HEK293T (cell line): ENCODE measurements around the gene DHX30.

Source experiments
- CTCF ChIA-PET: fragments of 350-600 bp; formaldehyde crosslinking; extraction: SDS; loops from one replicate; lab custom pipeline; 2021; ENCODE audit warnings: antibody characterized with exemption, inconsistent platforms; lab: Yijun Ruan, JAX
- POLR2A ChIA-PET: fragments of 350-600 bp; formaldehyde crosslinking; extraction: SDS; loops from one replicate; lab custom pipeline; 2020; ENCODE audit warnings: antibody characterized with exemption, inconsistent platforms; lab: Yijun Ruan, JAX
- DNase-seq: peaks from one replicate; pipeline ENCODE4 v3.0.0; 2012; ENCODE audit warnings: mixed read lengths; ENCODE audit errors: extremely low spot score
- ARNT ChIP-seq: fragments of 450-650 bp; IDR thresholded peaks from 2 replicates; pipeline ENCODE4 v1.6.1; 2017; ENCODE audit warnings: mild to moderate bottlenecking
- BHLHE40 ChIP-seq: fragments of 450-650 bp; IDR thresholded peaks from 2 replicates; pipeline ENCODE4 v1.6.1; 2016; ENCODE audit warnings: mild to moderate bottlenecking, moderate library complexity, borderline replicate concordance
- CTBP1 ChIP-seq: fragments of 450-650 bp; IDR thresholded peaks from 2 replicates; pipeline ENCODE4 v1.6.1; 2016; ENCODE audit warnings: borderline replicate concordance
- ELF4 ChIP-seq: fragments of 450-650 bp; IDR thresholded peaks from 2 replicates; pipeline ENCODE4 v1.6.1; 2017; ENCODE audit warnings: antibody characterized with exemption
- FOXA1 ChIP-seq: fragments of 450-650 bp; IDR thresholded peaks from 2 replicates; pipeline ENCODE4 v1.6.1; 2016; ENCODE audit warnings: mild to moderate bottlenecking
- FOXK2 ChIP-seq: fragments of 450-650 bp; IDR thresholded peaks from 2 replicates; pipeline ENCODE4 v1.6.1; 2016; ENCODE audit warnings: mild to moderate bottlenecking
- FOXM1 ChIP-seq: fragments of 450-650 bp; IDR thresholded peaks from 2 replicates; pipeline ENCODE4 v1.6.1; 2017; ENCODE audit warnings: mild to moderate bottlenecking, borderline replicate concordance
- HDGF ChIP-seq: fragments of 450-650 bp; IDR thresholded peaks from 2 replicates; pipeline ENCODE4 v1.6.1; 2017; ENCODE audit warnings: antibody characterized with exemption, borderline replicate concordance
- L3MBTL2 ChIP-seq: fragments of 450-650 bp; conservative IDR thresholded peaks from 2 replicates; pipeline ENCODE4 v1.6.1; 2016; ENCODE audit warnings: mild to moderate bottlenecking
- LEF1 ChIP-seq: fragments of 450-650 bp; IDR thresholded peaks from 2 replicates; pipeline ENCODE4 v1.6.1; 2017; ENCODE audit warnings: mild to moderate bottlenecking, borderline replicate concordance
- NFRKB ChIP-seq: fragments of 450-650 bp; IDR thresholded peaks from 2 replicates; pipeline ENCODE4 v1.6.1; 2016; ENCODE audit warnings: mild to moderate bottlenecking, moderate library complexity
- SP1 ChIP-seq: fragments of 450-650 bp; IDR thresholded peaks from 2 replicates; pipeline ENCODE4 v1.6.1; 2017
- SUZ12 ChIP-seq: fragments of 450-650 bp; IDR thresholded peaks from 2 replicates; pipeline ENCODE4 v1.6.1; 2016; ENCODE audit warnings: mild to moderate bottlenecking
- TARDBP ChIP-seq: fragments of 450-650 bp; IDR thresholded peaks from 2 replicates; pipeline ENCODE4 v1.6.1; 2016
- ZNF384 ChIP-seq: fragments of 450-650 bp; IDR thresholded peaks from 2 replicates; pipeline ENCODE4 v1.6.1; 2016
- TF ChIP-seq, protein P1 (sequence below): fragments of 450-650 bp; IDR thresholded peaks from 2 replicates; pipeline ENCODE4 v1.6.1; 2016

The DHX30 gene

GRCh38 chr3:47852604-47853602 lies 50.0 kb downstream of the DHX30 start:
- TF ChIP-seq FOXK2, result no peak
- no peak for TF ChIP-seq FOXA1
- TF ChIP-seq HDGF, result no peak
- TF ChIP-seq SP1, result no peak
- TF ChIP-seq, protein P1, sequence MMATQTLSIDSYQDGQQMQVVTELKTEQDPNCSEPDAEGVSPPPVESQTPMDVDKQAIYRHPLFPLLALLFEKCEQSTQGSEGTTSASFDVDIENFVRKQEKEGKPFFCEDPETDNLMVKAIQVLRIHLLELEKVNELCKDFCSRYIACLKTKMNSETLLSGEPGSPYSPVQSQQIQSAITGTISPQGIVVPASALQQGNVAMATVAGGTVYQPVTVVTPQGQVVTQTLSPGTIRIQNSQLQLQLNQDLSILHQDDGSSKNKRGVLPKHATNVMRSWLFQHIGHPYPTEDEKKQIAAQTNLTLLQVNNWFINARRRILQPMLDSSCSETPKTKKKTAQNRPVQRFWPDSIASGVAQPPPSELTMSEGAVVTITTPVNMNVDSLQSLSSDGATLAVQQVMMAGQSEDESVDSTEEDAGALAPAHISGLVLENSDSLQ, result no peak
- no peak for TF ChIP-seq SUZ12
- no peak for TF ChIP-seq FOXM1
- no peak for TF ChIP-seq L3MBTL2
- no peak for TF ChIP-seq ZNF384
- TF ChIP-seq ELF4, result no peak
- TF ChIP-seq TARDBP, result no peak
- no peak for TF ChIP-seq BHLHE40
- TF ChIP-seq ARNT, result no peak
- DNase-seq, result no peak
- ChIA-PET CTCF (interaction anchor here (2.5 kb wide), 1 partner anchor 298 kb away, joined by 10 read pairs; no protein-coding TSS in a partner anchor), POLR2A (no interaction called here)

GRCh38 chr3:47854267-47854666 lies 51.3 kb downstream of the DHX30 start:
- TF ChIP-seq SUZ12, result no peak
- no peak for TF ChIP-seq L3MBTL2
- no peak for DNase-seq
- POLR2A ChIA-PET, result no interaction called here
- CTCF ChIA-PET, result interaction anchor here (0.6 to 2.5 kb wide), 2 partner anchors 270 to 297 kb away, joined by 3 to 10 read pairs; no protein-coding TSS in a partner anchor

DNA sequence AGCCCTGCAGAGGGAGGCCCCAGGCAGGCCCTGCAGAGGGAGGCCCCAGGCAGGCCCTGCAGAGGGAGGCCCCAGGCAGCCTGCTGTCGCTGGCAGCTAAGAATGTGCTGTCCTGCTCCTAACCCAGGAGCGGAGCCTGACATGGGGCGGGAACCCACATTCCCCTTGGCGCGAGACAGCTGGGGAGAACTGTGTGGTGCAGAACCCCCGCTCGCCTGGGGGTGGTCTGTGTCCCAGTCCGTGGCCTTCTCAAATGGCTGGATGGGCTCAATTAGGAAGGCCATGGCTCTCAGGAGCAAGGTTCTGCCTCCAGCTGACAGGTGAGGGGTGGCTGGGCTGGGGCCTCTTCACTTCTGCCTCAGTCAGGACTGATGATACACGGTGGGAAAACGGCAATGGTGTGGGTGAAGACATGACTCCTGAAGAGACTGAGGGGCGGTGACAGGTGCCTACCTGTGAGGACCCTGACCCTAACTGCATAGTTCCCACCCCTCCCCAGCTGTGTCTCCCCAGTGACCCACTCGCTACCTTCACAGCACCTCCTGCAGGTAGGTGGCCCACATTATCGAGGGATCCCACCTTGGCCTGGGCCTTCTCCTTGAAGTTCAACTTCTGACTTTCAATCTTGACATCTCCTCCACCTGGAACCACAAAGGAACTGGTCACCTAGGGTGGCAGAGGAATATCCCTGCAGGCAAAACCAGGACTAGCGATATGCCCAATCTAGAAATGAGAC lies 52.0 kb downstream of the DHX30 start:
- POLR2A ChIA-PET, result no interaction called here
- no peak for TF ChIP-seq ZNF384
- no peak for TF ChIP-seq CTBP1
- no peak for TF ChIP-seq FOXM1
- no peak for TF ChIP-seq TARDBP
- TF ChIP-seq BHLHE40, result no peak
- TF ChIP-seq, protein P1, result no peak
- no peak for TF ChIP-seq ELF4
- CTCF ChIA-PET, result interaction anchor here (2.5 kb wide), 1 partner anchor 296 kb away, joined by 10 read pairs; no protein-coding TSS in a partner anchor
- DNase-seq, result no peak

DNA sequence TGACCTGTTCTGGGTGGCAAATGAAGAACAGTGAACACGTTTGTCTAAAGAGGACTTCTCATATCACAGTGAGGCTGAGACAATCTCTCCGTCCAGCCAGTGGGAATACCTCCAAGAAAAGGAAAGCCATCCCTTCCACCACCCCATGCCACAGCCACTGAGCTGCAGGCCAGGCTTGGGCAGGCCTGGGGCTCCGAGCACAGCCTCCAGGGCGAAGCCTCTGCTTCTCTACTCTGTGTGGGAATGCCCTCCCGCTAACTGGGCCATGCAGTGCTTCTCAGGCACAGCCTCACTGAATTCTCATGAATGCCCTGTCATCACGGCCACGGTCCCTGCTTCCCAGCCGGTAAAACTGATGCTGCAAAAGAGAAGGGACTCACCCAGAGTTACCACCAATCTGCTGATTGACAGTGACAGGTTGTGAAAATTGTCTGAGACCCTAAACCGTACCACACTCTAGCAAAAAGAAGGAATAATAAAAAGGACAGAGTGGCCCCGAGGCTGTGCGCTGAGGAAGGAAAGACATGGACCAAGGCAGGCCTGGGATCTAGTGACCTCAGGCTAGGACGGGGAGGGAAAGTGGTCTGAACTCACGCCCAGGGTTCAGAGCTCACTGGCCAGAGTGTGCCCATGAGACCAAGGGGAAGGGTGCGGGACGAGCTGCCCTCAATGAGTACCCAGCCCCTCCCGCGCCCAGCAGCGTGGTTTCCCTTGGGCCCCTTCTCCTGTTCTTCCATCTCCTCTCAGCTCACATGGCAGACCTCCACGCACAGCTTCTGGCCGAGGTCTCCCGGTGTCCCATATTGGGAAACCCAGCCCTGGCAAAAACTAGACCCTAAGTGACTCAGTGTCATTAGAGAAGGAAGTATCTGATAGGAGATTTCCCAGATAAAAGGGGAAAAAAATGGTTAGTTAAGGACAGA lies 52.8 kb downstream of the DHX30 start:
- ChIA-PET CTCF (interaction anchor here (0.8 to 2.5 kb wide), 2 partner anchors 295 kb away, joined by 3 to 10 read pairs; no protein-coding TSS in a partner anchor), POLR2A (no interaction called here)
- TF ChIP-seq CTBP1 (no peak), HDGF (no peak), L3MBTL2 (no peak), FOXK2 (no peak), BHLHE40 (no peak), SUZ12 (no peak), ARNT (no peak), LEF1 (no peak), ZNF384 (no peak), FOXM1 (no peak), ELF4 (no peak)
- DNase-seq, result peak; percentile 3

DNA sequence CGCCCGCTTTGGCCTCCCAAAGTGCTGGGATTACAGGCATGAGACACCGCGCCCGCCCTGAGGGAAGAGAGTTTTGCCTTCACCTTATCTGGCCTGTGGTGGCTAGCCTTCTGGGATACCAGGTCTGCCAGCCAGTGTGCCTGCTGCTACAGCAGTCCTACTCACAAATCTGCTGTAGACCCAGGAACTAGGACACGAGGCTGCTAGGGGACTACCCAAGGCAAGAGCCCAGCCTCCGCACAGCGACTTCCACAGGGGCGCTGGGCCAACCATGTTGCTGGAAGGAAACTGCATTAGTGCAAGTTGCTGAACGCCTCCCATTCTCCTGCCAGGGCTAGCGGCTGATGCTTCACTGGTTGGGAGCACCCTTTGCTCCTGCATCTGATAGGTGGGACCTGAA lies 53.7 kb downstream of the DHX30 start:
- TF ChIP-seq, protein P1, result no peak
- TF ChIP-seq LEF1, result no peak
- no peak for TF ChIP-seq ZNF384
- no peak for TF ChIP-seq FOXM1
- no peak for TF ChIP-seq ARNT
- TF ChIP-seq NFRKB, result no peak
- TF ChIP-seq FOXA1, result no peak
- TF ChIP-seq CTBP1, result no peak
- no peak for TF ChIP-seq SUZ12
- no peak for TF ChIP-seq BHLHE40
- no peak for TF ChIP-seq ELF4
- no peak for TF ChIP-seq L3MBTL2
- TF ChIP-seq HDGF, result no peak
- TF ChIP-seq TARDBP, result no peak
- TF ChIP-seq FOXK2, result no peak
- no peak for TF ChIP-seq SP1
- POLR2A ChIA-PET, result no interaction called here
- no peak for DNase-seq
- CTCF ChIA-PET, result no interaction called here
